Kidney glomerular epithelial cell (primary cell): ENCODE results near the gene DHRS7.
"Not testable (repeated sequence)": the region's sequence is repeated elsewhere in the genome, so short reads cannot be mapped to it uniquely, and the experiment has no call there.

Experiments
- DNase-seq: peaks from one replicate; lab custom pipeline; 2025; lab: John Stamatoyannopoulos, UW

Gene DHRS7

DNA sequence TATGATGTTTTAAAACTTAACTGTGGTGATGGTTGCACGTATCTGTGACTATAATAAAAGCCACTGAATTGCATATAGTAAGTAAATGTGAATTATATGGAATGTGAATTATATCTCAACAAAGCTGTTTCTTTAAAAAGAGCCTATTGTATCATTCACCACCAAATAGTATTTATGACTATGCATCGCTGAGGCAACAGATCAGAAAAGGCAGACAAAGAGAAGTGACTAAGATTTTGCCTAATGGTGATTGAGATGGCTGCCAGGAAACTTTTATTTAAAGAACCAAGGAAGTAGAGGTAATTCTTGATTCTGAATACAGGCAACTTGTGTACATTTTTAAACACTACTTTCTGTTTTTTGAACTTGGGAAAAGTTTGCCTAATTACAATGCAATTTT, 31.7 kb downstream of the DHRS7 start:
- no peak for DNase-seq

DNA sequence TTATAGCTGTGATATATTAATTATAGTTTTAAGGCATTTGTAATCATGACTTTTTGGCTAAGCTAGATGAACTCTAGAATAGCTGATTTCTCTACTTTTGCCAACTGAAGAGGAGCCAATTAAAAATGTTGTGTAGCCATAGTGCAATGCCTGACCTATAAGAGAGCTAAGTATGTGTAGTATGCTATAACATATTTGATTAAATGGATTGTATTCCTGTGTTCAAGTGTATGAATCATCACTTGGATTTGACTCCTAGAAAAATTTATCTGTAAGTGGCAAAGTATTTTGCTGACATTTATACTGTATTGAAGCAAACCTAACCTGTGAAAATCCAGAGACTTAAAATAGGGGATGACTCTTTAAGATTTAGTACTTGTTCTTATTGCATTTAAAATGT, 39.3 kb downstream of the DHRS7 start:
- DNase-seq = no peak

DNA sequence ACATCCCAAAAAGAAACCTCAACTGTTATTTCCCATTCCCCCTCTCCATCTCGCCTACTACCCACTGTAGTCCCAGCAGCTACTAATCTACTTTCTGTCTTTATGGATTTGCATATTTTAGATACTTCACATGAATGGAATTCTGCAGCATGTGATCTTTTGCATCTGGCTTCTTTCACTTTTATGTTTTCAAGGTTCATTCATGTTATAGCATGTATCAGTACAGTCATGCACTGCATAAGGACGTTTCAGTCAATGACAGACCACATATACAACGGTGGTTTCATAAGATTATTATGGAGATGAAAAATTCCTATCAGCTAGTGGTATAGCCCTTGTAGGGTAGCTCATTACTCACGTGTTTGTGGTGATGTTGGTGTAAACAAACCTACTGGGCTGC, 49.0 kb downstream of the DHRS7 start:
- no peak for DNase-seq

DNA sequence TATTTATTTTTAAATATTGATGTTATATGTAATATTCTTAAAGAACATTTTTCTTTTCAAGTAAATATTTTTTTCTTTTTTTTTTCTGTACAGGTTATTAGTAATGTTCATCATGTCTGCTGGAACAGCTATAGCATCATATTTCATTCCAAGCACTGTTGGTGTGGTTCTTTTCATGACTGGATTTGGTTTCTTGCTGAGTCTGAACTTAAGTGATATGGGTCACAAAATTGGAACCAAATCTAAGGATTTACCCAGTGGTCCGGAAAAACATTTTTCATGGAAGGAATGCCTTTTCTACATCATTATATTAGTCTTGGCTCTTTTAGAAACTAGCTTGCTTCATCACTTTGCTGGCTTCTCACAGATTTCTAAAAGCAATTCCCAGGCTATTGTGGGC, 50.3 kb downstream of the DHRS7 start:
- DNase-seq = no peak

DNA sequence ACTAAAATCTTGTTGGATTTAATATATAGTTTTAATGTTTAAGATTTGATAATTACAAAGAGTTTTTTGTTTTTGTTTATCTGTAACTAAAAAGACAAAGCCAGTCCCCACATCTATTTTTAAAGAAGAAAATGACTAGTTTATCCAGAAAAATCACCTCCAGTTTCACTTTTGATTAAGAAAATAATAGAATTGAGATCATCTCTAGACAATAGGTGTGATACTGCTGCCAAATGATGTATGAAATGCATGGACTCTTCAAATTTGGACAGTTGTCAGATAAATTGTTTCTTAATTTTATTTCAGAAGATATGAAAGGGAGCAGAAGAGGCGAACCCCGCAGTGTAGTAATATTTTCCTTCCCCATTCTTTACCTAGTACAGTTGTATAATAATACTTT, 53.5 kb downstream of the DHRS7 start:
- DNase-seq = no peak

DNA sequence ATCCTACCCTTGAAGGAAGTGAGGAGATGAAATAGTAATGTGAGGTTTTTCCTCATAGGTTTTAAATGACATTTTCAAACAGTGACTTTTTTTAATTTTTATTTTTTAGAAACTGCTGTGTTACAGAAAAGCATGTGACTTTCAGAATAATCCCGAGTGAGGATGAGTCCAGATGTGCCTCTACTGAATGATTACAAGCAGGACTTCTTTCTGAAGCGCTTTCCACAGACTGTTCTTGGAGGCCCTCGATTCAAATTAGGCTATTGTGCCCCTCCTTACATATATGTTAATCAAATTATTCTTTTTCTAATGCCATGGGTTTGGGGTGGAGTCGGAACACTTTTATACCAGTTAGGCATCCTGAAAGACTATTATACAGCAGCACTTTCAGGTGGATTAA, 57.7 kb downstream of the DHRS7 start:
- no peak for DNase-seq

DNA sequence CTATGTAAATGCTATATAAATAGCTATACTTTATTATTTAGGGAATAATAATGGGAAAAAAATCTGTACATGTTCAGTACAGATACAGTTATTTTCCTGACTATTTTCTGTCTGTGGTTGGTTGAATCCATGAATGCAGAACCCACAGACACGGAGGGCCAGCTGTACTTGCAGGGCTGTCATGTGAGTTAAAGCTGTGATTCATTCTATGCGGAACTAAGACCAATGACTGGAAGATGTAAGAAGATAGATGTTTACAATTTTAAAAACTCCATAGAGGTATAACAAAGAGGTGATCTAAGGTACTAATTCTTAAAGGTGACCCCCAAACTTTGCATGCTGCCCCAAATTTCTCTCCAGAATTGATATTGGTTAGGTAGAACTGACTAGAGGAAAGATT, 58.9 kb downstream of the DHRS7 start:
- peak; percentile 29 for DNase-seq

DNA sequence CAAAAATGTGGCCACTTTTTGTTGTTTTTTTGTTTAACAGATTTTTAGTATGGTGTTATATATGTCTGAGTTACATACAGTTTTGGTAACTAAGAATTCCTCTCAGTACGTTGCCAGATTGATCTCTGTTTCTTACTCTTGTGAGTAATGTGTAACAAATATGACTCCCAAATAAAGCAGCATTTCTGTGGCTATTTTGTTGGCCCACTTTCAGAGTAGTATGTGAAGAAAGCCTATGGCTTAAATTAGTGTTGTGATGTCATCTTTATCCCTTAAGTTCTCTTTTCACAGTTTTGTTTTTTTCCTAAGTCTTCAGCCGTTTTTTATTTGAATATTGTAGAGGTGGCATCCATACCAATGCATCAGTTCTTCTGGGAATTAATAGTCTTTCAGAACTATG, 62.8 kb downstream of the DHRS7 start:
- DNase-seq = no peak

DNA sequence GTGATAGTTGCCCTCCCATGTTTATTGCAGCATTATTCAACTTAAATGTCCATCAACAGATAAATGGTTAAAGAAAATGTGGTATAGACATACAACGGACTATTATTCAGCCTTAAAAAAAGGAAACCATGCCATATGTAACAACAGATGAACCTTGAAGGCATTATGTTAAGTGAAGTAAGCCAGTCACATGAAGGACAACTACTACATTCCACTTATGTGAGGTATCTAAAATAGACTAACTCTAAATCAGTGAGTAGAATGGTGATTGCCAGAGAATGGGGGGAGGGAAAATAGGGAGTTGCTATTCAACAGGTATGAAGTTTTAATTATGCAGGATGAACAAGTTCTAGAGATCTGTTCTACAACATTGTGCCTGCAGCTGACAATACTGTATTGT, 63.4 kb downstream of the DHRS7 start:
- DNase-seq = peak; percentile 18

DNA sequence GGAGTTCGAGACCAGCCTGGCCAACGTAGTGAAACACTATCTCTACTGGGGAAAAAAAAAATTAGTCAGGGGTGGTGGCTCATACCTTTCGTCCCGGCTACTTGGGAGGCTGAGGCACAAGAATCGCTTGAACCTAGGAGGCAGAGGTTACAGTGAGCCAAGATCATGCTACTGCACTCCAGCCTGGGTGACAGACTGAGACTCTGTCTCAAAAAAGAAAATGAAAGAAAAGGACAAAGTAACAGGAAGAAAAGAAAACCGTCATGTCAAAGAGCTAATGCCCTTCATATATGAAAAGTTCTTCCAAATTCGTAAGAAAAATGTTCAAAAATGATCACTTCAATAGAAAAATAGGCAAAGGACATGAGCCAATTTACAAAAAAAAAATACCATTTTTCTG, 65.3 kb downstream of the DHRS7 start:
- DNase-seq = not testable (repeated sequence)

DNA sequence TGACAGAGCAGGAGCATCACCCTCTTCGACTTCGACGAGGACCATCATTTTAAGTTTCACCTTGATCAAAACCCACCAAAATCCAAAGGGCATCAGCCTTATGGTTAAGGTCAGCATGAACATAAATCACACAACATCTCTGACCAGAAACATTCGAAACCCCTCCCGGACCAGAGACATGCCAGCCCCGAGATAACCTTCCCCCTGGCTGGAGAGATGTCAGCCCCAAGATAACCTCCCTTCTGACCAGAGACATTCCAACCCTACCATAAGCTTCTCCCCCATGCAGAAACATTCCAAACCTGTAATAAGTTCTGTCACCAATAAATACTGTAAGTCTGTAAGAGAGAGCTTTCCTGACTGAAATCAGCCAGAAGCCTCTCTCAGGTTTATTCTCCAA, 67.2 kb downstream of the DHRS7 start:
- no peak for DNase-seq

DNA sequence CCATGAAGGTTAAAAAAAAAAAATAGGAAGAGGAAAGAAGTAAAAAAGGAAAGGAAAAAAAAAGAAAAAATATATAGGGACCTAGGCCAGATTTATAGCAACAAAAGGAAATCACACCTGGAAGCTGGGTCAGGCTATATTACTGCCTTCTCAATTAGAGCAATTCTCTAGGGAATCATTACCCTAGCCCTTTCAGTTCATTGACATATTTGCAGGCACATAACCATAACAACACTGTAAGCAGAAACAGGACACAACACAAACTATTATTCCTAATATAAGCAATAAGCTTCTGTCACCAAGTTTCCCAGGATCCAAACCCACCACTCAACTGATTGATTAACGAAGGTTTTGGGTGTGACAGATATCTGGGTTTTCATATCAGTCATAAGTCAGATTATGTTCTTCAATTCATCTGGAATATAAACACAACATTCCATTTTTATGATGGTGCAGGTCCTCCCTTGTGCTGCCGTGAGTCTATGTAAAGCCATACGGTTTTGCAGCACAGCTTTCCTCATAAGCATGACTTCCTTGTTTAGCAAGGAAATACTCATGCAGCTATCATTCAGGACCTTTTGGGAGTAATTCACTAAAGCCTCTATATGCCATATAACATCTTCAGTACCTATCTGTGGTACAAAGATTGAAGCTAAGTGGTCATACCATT, 69.3 kb downstream of the DHRS7 start:
- DNase-seq = no peak

DNA sequence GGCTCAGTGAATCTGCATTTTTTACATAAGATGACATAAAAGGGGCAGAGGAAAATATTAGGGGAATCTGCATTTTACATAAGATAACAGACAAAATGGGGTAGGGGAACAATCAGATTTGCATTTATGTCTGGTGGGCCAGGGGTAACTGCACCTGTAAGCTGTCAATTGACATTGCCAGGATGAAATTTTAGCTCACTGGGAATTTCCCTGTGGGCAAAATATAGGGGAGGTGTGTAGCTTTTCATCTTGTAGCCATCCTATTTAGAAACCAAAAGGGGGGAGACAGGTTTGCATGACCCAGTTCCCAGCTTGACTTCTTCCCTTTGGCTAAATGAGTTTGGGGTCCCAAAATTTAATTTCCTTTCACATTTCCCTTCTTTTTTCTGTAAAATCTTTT, 70.0 kb downstream of the DHRS7 start:
- DNase-seq = no peak

DNA sequence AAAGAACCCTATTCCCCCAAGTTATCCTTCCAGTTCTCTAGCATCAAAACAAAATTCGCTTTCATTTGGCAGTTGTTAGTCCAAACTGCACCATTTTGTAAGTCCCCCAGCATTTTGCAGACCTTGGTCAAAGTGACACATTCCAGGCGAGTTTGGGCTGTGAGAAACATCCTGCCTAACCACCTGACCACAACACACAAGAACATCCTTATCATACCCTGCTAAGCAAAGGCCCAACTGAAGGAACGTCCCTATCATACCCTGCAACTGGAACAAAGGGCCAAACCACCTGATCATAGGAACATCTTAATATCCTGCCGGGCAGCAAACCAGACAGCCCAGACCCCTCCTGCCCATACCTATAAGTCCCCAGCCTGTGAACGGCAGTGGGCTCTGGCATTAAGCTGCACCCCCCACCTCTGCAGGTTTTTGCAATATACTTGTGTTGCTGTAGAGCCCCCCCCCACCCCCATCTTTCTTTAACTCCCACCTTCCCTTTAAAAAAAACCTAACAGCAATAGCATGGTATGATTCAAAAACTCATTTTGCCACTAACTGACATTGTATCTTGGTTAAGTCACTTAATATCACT, 70.8 kb downstream of the DHRS7 start:
- DNase-seq = peak; percentile 19
